Esophagus muscularis mucosa (tissue), 4 donors: ENCODE results near the gene CTNNA3. TPM values are rescaled to one million over a fixed set of nuclear protein-coding genes. Genes with fewer than 3 reads are reported as not detected.

ENCODE experiments used
- DNase-seq: peaks from one replicate; pipeline ENCODE4 v3.0.0-alpha.2; 2017; ENCODE audit errors: extremely low spot score
- H3K27ac ChIP-seq, 4 donors: fragments of 200-600 bp; sonication (generic); replicated peaks in 1 of 4; 1 replicate in 3 of 4; 2 replicates in 1 of 4; pipeline ENCODE4 v1.5.1; 2016 to 2019; ENCODE audit warnings: mild to moderate bottlenecking in 1 of 4
- H3K27me3 ChIP-seq, 4 donors: fragments of 200-600 bp; sonication (generic); one replicate each; pipeline versions ENCODE4 v1.5.1 to v1.6.0; 2016 to 2019
- H3K36me3 ChIP-seq, 4 donors: fragments of 200-600 bp; sonication (generic); one replicate each; pipeline ENCODE4 v1.5.1; 2016 to 2019
- H3K4me1 ChIP-seq, 4 donors: fragments of 200-600 bp; sonication (generic); one replicate each; pipeline ENCODE4 v1.5.1; 2016 to 2019
- H3K4me3 ChIP-seq, 4 donors: fragments of 200-600 bp; sonication (generic); 1 replicate in 2 of 4; 2 replicates in 2 of 4; pipeline ENCODE4 v1.5.1; 2016 to 2019; ENCODE audit warnings: mild to moderate bottlenecking in 4 of 4, moderate library complexity in 1 of 4
- H3K9me3 ChIP-seq, 4 donors: fragments of 200-600 bp; sonication (generic); 1 replicate in 3 of 4; 2 replicates in 1 of 4; pipeline ENCODE4 v1.5.1; 2016 to 2019
- EP300 ChIP-seq: sonication (generic); formaldehyde crosslinking; IDR thresholded peaks from one replicate; pipeline ENCODE4 v1.6.1; 2017; ENCODE audit warnings: antibody characterized with exemption
- POLR2A ChIP-seq: fragments of 450-650 bp; IDR thresholded peaks from one replicate; pipeline ENCODE4 v1.6.1; 2017; ENCODE audit warnings: antibody characterized with exemption, moderate library complexity, mild to moderate bottlenecking, low read depth
- POLR2AphosphoS5 ChIP-seq, 2 donors: sonication (generic); formaldehyde crosslinking; IDR thresholded peaks; one replicate each; pipeline ENCODE4 v1.6.1; 2017; ENCODE audit warnings: antibody characterized with exemption in 2 of 2
- WGBS: methylation state at CpG from one replicate; pipeline ENCODE4 v1.1.5; 2018; 5-methylcytosine and 5-hydroxymethylcytosine counted together
- intact Hi-C: fragments of 100-400 bp; cut with DNase I; formaldehyde crosslinking; loops from one replicate; pipeline ENCODE4 v1.15.1; 2023
- total RNA-seq, 4 donors: library from RNA; depleted of rRNA; stranded (reverse); fragments of >200 nt; gene quantifications; one replicate each; pipeline versions ENCODE4 v1.1.0 to v1.2.1, GENCODE V29; 2016
- TF ChIP-seq, protein P1 (sequence below), 3 experiments: fragments of 200-600 bp in 2 of 3; fragments of 450-650 bp in 1 of 3; sonication (generic) in 2 of 3; IDR thresholded peaks; one replicate each; pipeline ENCODE4 v1.5.1; 2017 to 2019; ENCODE audit warnings: antibody characterized with exemption in 3 of 3, mild to moderate bottlenecking in 2 of 3, moderate library complexity in 1 of 3

CTNNA3 gene
- total RNA-seq, 4 donors from 2014 or later = 5.1 to 27.8 (median 17.6) TPM

DNA sequence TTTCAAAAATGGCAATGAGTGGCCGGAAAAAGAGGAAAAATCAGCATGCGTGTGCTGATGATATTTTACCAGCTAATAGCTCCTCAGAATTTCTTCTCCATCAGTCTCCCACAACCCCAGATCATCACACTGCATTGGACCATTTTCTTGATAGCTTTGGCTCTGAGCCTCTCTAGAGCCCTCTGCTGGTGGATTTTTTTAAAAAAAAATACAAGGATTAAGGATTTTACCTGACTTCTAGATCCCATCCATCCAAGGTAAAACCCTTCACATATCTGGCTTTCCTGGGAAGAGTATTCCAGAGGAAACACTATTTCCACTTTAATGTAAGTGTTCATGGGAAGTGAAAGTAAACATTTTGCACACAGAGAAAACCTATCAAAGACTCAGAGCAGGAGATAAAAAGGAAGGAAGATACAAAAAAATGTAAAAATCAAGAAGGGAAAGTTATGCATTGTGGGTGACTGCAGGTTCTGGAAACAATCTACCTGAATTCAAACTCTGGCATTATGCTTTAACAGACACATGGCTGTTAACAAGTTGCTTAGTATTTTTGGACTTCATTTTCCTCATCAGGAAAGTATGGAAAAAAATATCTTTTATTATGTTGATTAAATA lies 389.3 kb downstream of the CTNNA3 start:
- WGBS = 90% methylated on average over 2 of the region's 2 CpGs

DNA sequence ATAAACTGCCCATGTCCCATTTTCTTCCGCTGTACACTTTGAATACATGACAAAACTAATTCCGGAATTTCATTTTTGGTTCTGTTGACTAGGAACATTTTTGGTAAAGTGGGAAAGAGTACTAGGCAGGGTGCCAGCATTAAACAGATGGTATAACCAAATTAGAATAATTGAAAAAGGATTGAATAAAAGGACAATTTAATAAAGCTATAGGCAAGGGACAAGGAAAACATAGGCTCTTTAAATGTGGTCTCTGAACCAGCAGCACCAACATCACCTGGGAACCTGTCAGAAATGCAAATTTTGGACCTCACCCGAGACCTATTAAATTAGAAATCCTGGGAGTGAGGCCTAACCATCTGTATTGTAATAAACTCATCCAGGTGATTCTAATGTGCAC lies 393.3 kb downstream of the CTNNA3 start:
- Histone ChIP-seq H3K36me3 (no peaks in the 10 kb centered on the region), H3K4me1 (no peaks in the 10 kb centered on the region), H3K4me3 (no peak overlapping the region), H3K27me3 (no peaks in the 10 kb centered on the region), H3K27ac (no peak overlapping the region), H3K9me3 (no peaks in the 10 kb centered on the region)
- DNase-seq = no peak
- intact Hi-C loops = no loop called here
- 93% methylated on average over 3 of the region's 3 CpGs for WGBS
- TF ChIP-seq, protein P1, sequence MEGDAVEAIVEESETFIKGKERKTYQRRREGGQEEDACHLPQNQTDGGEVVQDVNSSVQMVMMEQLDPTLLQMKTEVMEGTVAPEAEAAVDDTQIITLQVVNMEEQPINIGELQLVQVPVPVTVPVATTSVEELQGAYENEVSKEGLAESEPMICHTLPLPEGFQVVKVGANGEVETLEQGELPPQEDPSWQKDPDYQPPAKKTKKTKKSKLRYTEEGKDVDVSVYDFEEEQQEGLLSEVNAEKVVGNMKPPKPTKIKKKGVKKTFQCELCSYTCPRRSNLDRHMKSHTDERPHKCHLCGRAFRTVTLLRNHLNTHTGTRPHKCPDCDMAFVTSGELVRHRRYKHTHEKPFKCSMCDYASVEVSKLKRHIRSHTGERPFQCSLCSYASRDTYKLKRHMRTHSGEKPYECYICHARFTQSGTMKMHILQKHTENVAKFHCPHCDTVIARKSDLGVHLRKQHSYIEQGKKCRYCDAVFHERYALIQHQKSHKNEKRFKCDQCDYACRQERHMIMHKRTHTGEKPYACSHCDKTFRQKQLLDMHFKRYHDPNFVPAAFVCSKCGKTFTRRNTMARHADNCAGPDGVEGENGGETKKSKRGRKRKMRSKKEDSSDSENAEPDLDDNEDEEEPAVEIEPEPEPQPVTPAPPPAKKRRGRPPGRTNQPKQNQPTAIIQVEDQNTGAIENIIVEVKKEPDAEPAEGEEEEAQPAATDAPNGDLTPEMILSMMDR (IDR thresholded peaks at IDR 0.05) = no peak
- TF ChIP-seq EP300 (no peak), POLR2A (no peak), POLR2AphosphoS5 (IDR thresholded peaks at IDR 0.05) (no peak)

More for the DNA sequence above, 389.3 kb downstream of the CTNNA3 start:
- no peaks in the 10 kb centered on the region for H3K36me3 ChIP-seq
- no peak for DNase-seq
- no peak overlapping the region for H3K27ac ChIP-seq
- H3K9me3 ChIP-seq = no peaks in the 10 kb centered on the region
- H3K4me1 ChIP-seq = no peaks in the 10 kb centered on the region
- H3K27me3 ChIP-seq = no peaks in the 10 kb centered on the region
- no peak overlapping the region for H3K4me3 ChIP-seq
- intact Hi-C loops = no loop called here
- TF ChIP-seq POLR2AphosphoS5 (IDR thresholded peaks at IDR 0.05) = no peak
- TF ChIP-seq, protein P1 (IDR thresholded peaks at IDR 0.05) = peak in 2 of 3 experiments; percentile 22 to 41

DNA sequence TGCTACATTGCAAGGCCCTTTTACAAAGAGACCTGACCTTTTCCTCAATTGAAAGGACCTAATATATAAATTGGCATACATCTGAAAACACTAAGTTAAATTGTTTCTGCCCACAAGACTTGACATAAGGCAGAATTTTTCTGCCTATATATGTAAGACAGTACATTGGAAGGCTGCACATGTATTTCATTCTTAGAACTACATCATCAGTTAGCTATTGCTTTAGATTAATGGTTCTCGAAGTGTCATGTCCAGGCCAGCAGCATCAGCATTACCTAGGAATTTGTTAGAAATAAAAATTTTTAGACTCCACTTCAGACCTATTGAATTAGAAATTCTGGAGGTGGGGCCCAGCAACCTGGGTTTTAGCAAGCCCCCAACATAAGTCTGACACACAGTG lies 396.2 kb downstream of the CTNNA3 start:
- Histone ChIP-seq H3K4me1 (no peaks in the 10 kb centered on the region), H3K4me3 (no peak overlapping the region), H3K36me3 (no peaks in the 10 kb centered on the region), H3K27ac (no peak overlapping the region), H3K27me3 (no peaks in the 10 kb centered on the region), H3K9me3 (no peaks in the 10 kb centered on the region)
- no peak for DNase-seq
- WGBS = 73% methylated on average over 1 of the region's 1 CpG
- intact Hi-C loops = no loop called here
- TF ChIP-seq, protein P1 (IDR thresholded peaks at IDR 0.05) = no peak
- TF ChIP-seq POLR2A = no peak
- no peak for TF ChIP-seq EP300
- no peak for TF ChIP-seq POLR2AphosphoS5 (IDR thresholded peaks at IDR 0.05)

DNA sequence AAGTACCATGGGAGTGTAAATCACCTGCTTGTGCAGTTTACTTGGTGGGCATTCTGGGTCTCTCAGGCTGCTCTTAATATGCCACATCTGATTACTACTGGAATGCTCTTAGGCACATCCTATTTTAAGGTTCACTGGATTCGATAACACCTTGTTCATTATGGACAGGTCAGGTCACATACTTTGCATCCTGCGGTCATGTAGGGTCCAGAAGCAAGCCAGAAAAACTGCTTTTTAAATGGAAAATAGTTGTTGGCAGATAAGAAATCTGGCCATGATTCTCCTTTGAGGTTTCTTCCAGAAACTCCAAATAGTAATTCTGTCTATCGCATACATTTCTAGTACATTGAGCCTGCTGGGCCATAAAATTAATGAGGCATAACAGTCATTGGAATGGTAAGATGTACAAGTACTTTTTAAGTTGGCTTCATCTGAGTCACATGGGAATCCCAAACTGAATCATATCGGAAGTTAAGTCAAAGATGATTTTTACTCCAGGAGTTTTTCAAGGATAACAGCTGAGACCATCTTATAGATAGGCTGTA lies 398.3 kb downstream of the CTNNA3 start:
- Histone ChIP-seq H3K9me3 (no peaks in the 10 kb centered on the region), H3K36me3 (no peaks in the 10 kb centered on the region), H3K27me3 (no peaks in the 10 kb centered on the region), H3K4me1 (no peaks in the 10 kb centered on the region), H3K27ac (no peak overlapping the region), H3K4me3 (no peak overlapping the region)
- intact Hi-C loops = no loop called here
- 90% methylated on average over 4 of the region's 4 CpGs for WGBS
- TF ChIP-seq EP300 (no peak), POLR2AphosphoS5 (IDR thresholded peaks at IDR 0.05) (no peak)
- DNase-seq = no peak

DNA sequence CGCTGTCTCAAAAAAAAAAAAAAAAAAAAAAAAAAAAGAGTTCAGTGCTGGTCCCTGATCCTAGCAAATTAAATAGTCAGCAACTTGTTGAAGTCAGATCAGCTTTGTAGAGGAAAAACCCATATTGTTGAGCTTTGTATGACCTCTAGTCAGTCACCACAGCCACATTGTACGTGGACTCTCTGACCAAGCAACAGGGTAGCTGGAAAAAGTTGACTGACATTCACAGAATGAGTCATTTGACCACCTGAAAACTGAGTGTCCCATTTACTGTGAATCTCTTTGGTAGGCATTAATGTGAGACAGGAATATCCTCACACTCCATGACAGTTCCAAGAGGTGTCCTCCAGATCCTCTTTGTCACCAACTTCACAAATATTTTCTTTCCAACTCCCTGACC lies 399.1 kb downstream of the CTNNA3 start:
- Histone ChIP-seq H3K36me3 (no peaks in the 10 kb centered on the region), H3K4me1 (no peaks in the 10 kb centered on the region), H3K27me3 (no peaks in the 10 kb centered on the region), H3K4me3 (no peak overlapping the region), H3K9me3 (no peaks in the 10 kb centered on the region), H3K27ac (no peak overlapping the region)
- 94% methylated on average over 2 of the region's 2 CpGs for WGBS
- TF ChIP-seq, protein P1 (IDR thresholded peaks at IDR 0.05) = no peak
- TF ChIP-seq POLR2A (no peak), EP300 (no peak)
- no peak for DNase-seq
- intact Hi-C loops = no loop called here
